Renal cortical epithelial cell (primary cell): ENCODE results near the gene PLPP3. TPM values are rescaled to one million over a fixed set of nuclear protein-coding genes. Genes with fewer than 3 reads are reported as not detected.

Source experiments
- DNase-seq: peaks from one replicate; pipeline ENCODE4 v3.0.0-alpha.2; 2011; ENCODE audit warnings: low read depth
- total RNA-seq: library from RNA; depleted of rRNA; stranded (reverse); fragments of >200 nt; gene quantifications from 2 replicates; pipeline ENCODE4 v1.2.3, GENCODE V29; 2014

The PLPP3 gene
- total RNA-seq, 1 donor from 2014 or later = 9.9 TPM

DNA sequence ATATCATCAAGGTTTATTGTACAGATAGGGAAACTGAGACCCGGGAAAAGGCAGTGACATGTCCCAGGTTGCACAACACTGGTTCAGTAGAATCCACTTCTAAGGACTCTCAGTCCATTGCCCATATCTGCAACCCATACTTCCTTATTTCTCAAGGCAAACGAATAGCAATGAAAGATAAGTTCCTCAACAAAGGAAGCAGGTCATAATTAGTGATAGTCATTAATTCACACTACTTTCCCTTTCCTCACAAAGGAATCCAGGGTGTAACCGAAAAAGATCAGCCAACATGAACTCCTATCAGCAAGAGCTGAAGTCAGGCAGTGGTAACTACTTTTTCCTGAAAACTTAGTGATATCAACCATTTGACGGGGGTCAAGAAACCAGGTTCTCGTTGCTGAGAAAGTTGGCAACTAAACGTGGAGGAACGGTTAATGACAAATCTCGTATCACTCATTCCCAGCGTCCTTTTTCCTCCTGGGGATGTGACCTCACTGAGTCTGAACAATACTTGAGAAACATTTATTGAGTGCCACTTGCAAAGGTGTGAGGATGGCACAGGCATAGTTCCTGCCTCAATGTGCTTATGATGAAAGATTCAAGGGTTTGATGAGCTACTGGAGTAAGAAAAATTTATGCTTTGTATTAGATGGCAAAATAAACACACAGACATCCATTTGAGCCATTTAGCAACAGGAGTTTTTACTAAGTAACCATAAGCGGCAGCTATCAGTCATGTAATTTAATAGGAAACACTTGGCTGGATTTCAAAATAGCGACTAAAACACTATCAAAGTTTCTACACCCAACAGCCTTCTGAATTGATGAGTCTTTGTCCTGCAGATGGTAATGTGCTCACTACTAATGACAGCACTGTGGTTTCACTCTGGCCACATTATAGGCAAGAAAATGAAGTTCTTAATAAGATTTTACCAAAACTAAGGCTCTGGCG lies 82.3 kb downstream of the PLPP3 start:
- DNase-seq = peak; percentile 64

DNA sequence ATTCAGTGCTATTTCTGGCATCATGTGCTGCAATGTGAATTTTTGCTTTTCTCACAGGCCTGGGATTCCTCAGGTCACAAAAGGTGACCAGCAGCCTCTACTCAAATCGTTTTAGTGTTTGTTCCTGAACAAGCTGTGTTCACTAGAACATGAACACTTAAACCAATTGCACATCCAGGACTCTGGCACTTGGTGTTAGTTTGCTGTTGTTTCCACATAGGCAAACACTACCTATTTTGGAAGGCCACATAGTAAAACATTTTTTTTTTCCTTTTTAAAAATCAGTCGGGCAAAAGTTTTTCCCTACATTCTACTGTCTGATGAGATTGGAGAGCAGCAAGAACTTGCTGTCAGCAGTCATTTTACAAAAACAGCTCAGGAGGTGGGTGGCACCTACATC lies 83.2 kb downstream of the PLPP3 start:
- no peak for DNase-seq

DNA sequence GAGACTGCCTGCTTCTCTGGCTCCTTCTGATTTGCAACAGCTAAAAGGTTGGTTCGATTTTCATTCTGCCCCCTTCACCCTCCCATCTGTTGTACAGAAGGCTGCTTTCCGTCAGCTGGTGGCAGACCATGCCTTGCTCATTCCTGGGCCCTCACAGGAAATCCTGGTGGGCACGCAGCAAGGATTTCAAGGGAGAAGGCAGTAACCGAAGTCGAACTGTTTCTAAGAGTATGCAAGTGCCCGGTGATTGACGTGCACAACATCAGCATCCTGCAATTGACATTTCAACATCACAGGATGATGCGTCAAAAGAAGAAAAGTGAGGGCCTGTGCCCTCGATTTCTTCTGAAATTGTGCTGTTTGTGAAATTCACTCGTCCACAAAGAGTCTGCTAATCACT lies 83.8 kb downstream of the PLPP3 start:
- no peak for DNase-seq

DNA sequence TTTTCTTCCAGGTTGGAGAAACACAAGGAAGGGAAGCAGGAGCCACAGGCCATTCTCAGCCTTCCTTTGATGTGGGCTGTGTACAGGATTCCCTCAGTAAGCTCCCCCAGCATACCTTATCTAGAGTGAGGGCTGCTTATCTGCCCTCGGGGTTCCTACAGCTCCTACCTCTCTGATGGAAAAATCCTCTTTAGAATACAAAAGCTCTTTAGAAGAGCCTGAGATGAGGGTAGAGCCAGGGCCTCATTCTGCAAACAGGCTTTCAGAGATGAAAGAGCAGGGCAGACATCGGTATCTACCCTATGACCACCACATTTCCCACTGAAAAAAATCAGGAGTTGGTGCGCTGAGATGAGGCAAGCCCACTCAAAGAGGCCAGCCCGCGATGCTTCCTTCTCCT lies 85.1 kb downstream of the PLPP3 start:
- no peak for DNase-seq

DNA sequence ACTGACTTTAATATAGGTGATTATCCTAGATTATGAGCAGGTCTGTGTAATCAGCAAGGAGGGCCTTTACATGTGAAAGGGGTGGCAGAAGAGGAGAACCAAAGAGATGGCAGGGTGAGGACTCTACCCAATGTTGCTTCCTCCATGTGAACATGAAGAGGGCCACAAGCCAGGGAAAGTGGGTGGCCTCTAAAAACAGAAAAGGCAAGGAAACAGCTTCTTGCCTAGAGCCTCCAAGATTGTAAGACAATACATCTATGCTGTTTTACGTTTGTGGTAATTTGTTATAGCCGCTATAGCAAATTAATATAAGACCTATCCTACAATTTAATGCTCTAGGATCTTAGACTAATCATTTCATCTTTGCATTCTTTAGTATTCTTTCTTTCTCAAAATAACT lies 85.5 kb downstream of the PLPP3 start:
- no peak for DNase-seq

DNA sequence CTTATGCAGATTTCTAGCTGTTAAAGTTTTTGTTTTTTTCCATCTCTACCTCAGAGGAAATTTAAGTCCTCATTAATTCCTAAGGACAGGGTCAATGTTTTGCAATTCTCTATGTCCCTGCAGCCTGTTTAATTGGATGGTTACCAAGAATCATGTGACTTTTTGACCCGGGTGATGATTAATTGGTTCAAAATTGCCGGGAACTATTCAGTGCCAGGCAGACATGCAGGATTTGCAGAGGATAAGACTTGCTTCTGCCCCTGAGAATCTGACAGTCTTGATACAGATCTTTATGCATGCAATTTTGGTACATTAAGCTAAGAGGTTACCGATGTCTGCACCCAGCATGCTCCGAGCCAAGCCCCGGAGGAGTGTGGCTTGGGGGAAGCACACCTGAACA lies 87.9 kb downstream of the PLPP3 start:
- DNase-seq = peak; percentile 90

DNA sequence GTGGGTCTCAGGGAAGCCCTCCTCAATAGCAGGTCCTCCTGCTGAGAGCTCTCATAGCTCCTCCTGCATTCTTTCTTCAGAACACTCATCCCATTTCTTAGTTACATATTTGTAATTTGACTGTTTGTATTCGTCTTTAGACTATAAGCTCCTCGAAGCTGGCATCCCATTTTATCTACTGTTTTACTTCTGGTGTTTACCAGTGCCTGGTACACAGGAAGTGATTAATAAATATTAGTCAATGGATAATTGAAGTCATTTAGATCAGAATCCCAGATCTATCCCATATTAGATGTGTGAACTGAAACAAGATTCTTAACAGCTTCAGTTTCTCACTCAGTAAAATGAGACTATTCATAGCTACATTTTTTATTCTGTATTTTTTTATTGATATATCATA lies 88.7 kb downstream of the PLPP3 start:
- DNase-seq = peak; percentile 64

DNA sequence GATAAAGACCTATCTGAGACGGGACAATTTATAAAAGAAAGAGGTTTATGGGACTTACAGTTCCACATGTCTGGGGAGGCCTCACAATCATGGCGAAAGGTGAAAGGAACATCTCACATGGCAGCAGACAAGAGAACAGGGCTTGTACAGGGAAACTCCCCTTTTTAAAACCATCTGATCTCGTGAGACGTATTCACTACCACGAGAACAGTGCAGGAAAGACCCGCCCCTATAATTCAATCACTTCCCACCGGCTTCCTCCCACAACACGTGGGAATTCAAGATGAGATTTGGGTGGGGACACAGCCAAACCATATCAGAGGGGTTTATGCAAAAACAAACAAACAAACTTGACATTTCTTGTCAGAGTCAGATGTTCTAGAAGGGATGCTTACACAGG lies 89.7 kb downstream of the PLPP3 start:
- no peak for DNase-seq

DNA sequence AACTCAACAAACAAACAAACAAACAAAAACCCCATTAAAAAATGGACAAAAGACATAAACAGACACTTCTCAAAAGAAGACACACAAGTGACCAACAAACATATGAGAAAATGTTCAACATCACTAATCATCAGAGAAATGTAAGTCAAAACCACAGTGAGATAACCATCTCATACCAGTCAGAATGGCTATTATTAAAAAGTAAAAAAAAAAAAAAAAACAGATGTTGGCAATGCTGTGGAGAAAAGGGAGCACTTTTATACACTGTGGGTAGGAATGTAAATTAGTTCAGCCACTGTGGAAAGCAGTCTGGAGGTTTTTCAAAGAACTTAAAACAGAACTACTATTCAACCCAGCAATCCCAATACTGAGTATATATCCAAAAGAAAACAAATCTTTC lies 94.7 kb downstream of the PLPP3 start:
- DNase-seq = no peak

DNA sequence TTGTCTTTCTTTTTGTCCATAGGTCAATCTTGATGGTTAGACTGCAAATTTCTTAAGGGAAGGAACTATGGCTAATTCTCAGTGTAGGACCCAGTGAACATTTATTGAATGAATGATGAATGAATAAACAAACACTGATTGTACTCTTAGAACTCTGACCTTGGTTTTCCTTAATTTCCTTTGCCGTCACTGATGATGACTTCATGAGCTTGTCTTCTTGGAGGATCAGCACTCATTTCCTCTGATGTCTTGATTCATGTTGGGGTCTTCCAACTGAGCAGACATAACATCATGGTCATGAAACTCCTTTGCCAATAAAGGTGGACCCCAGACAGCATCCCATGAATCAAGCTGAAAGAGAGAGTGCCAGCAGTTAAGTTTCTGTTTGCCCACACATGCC lies 96.3 kb downstream of the PLPP3 start:
- DNase-seq = no peak

DNA sequence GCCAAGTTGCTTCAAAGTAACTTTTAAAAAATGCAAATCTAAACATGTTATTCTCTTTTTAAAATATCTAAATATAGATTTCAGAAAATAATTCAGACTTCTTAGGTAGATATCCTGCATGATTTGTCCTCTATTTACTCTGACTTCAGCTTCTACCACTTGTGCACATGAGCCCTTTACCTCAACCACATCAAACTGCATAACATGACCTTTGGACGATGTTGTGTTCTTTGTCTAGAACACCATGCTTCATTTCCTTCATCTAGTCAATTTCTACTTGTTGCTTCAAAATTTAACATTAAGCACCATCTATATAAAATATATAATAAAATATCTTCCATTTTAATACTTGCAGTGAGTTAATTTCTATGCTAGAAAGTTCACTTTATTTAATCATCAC lies 96.9 kb downstream of the PLPP3 start:
- peak; percentile 52 for DNase-seq

DNA sequence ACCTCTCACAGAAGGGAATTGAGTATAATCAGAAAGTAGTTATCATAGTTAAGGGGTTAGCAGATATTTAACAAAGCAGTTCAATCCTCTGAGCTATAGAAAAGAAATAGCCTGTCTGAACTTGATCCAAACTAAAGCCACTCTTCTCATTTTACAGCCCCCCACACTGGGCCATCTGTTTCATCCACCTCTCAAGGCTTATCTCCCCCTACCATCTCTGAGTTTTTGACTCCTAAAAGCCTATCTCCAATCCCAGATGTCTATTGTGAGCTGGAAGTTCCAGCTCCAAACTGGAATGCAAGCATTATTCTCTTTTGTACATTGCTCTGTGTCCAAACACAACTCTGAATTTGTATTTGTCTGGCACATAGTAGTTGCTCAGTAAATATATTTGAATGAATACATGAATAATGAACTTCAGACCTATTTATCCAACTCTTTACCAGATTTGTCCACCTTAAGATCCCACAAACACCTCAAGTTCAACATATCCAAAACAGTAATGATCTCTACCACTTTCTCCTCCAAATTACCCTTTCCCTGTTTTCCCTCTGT lies 98.1 kb downstream of the PLPP3 start:
- no peak for DNase-seq

DNA sequence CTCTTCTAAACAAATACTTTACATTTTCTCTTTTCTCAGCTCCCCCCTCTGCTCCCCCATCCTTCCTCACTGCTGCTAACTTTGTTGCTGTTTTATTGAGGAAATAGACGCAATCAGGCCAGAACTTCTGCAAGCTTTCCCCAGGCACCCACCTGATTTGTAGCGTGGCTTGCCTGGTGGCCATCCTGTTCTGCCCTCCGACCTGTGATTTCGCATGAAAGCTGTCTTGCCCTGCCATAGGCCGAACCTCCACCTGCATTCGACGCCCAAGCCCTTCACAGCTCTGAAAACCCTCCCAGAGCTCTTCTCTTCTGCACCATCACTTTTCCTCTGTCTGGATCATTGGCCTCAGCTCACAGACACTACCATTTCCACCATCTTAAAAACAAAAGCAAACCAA lies 100.6 kb downstream of the PLPP3 start:
- DNase-seq = no peak

DNA sequence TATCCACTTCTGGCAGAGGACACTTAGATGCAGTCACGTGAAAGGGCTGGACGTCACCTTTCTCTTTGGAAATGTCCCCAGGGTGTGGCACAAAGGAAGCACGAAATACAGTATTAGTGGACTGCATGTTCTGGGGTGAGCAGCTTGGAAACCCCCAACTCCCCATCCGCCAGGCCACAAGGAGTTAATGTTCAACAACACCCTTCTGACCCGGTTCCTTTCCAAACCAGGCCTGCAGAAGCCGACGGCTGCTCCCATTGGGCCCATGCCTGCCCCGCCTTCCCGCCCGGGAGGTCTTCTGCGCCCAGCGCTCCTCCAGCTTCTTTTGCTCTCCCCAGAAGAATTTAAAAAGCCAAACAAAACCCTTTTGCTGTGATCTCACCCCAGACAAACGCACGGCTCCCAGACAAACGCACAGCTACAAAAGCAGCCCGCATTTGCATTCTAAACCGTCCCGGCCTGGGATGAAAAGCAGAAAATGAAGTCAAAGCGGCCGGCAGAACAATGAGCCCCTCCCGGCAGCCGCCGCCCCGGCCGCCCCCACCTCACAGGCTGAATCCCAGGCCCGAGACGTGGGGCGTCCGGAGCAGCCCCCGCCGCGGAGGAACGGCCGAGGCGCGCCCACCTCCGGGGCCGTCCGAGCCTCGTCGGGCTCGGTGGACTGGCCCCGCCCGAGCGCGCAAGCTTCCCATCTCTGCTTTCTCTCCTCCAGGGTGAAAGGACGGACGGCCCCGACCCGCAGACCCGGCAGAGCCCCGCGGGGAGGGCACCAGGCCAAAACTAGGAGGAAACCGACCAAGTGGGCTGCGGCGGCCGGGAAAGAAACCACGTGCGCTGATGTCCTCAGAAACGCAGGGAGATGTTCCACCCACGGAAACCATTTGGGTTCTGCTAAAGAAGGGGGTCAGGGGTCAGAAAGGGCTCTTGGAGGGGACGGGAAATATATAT lies 101.9 kb downstream of the PLPP3 start:
- DNase-seq = peak; percentile 83

DNA sequence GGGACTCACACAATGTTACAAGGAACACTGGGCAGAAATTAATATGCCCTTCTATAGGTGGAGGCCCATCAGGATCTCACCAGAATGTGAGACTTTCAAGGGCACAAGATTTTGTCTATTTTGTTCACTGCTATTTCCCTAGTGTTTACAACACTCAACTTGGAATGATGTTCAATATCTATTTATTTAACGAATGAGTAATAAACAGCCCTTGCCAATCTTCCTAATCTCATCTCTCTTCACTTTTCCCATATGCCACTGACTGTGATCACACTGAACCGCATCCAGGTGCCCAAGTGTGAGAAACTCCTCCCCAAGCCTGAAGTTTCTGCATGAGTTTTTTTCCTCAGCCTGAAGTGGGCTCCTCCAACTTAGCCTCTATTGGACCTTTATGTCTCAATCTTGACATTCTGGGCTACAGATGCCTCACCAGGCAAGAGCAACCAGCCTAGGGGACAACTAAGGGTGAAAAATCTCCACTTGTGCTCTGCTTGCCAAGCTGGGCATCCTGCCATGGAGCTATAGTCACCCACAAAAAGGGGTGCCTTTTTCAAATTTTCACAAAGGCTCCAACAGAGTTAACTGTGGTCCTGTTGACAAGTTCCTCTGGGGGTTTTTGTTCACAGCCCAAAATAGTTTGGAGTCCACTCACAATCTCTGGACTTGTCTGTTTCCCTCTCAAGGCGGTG lies 105.6 kb downstream of the PLPP3 start:
- no peak for DNase-seq

DNA sequence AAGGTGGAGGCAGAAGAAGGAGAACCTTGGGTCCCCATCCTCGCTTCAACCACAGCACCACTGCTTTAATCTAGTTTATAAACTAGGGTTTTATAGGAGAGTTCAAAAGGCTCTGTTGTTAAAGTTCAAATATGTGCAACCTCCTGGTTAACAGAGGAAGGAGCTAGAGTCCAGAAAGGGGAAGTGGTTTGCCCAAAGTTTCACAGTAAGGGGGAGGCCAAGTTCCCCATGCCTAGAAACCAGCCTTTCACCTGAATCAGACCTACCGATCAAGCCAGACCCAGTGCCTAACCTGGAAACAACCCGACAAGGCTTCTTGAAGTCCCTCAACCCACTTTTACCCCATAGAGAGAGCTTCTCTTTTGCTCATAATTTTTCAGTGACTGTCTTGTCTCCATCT lies 106.5 kb downstream of the PLPP3 start:
- DNase-seq = no peak

DNA sequence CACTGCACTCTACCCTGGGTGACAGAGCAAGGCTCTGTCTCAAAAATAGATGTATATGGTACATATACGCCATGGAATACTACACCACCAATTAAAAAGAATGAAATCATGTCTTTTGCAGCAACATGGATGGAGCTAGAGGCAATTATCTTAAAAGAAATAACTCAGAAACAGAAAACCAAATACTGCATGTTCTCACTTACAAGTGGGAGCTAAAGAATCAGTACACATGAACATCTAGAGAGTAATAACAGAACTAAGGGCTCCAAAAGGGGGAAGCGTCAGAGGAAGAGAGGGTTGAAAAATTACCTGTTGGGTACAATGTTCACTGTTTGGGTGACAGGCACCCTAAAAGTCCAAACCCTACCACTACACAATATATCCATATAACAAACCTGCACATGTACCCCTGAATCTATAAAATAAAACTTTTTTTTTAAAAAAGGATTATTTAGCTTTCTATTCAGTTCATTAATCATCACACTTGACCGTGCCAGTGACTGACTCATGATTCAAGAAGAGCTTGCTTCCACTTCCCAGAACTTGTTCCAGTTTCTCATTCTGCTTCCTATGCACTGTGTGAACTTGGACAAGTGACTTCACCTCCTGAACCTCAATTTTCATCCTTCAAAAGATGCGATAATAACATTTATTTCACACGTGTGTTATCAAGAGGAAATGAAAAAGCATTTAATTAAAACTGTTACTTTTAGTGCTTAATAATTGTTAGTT lies 109.6 kb downstream of the PLPP3 start:
- peak; percentile 76 for DNase-seq

DNA sequence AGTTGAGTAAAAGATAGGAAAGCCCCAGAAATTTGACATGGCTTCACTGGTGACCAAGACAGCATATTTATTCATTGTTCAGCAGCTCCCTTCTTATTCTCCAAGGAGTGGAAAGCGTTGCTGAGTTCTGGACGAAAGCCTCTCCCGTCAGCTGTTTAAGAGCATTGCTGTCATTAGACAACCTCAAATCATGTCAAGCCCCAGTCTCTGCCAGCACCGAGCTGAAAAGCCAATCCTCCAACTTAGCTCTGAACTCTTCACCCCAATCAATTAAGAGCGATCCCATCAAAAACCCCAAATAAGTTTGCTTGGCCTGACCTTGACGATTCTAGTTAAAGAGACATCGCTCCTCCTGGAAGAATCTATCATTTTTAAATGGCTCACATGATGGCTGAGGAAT lies 110.8 kb downstream of the PLPP3 start:
- no peak for DNase-seq

DNA sequence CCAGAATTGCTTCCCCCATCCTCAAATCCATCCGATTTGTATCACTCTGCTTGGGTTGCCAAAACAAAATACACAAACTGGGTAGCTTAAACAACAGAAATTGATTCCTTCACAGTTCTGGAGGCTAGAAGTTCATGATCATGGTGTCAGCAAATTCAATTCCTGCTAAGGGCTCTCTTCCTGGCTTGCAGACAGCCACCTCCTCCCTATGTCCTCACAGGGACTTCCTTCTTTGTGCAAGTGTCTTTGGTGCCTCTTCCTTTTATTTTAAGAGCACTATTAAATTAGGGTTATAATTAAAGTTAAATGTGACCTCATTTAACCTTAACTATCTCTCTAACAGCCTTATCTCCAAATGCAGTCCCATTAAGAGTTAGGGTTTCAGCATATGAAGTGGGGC lies 112.8 kb downstream of the PLPP3 start:
- DNase-seq = no peak

DNA sequence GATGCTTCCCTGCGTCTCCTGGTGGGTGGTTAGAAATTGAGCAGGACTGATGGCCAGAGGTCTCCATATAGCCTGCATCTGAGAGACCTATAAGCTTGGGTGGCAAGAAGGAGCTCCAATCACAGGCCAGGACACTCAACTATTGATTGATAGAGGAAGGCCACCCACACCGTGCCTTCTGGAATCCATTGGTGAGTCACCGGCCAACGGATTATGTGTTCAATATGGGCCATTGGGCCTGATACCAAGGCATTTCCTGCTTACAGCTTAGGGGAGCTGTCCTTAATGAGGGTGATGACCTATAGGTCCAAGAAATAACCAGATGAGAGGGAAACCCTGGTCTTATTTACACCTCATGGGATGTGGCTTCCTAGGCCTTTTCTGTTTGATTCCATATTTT lies 115.1 kb downstream of the PLPP3 start:
- no peak for DNase-seq

DNA sequence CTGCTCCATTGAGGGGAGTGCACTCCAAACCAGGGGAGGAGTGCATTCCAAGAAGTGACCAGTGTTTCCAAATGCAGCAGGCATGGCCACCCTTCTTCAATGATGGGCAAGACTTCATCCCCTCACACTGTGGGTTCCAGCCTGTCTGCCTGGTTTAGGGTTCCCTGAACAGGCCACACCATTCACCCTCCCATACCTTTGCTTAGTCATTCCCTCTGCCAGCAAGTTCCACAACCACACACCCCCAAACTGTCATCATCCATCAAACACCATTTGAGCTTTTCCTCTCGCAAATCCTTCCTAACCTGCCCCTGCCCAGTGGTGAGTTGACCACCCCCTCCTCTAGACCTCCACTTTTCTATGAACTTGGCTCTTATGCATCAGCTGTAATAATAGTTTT lies 116.0 kb downstream of the PLPP3 start:
- DNase-seq = no peak
